ENCODE measurements around the gene PDE4C. TPM values are rescaled to one million over a fixed set of nuclear protein-coding genes. Genes with fewer than 3 reads are reported as not detected.

Gene PDE4C
- total and polyA plus RNA-seq, 9 of the 15 experiments (the other 6 are each of a cell fraction or from before 2014, with no cell fraction given): 0.04 to 0.91 (median 0.20) TPM; not detected in 1

- TF ChIP-seq GTF3C2 (IDR thresholded peaks at IDR 0.05; ENCODE audit: borderline replicate concordance, extremely low read depth, insufficient read length): no peak
- TF ChIP-seq TAF7 (tag; IDR thresholded peaks at IDR 0.05): no peak
- no peak for TF ChIP-seq EP300 (IDR thresholded peaks at IDR 0.05; ENCODE audit: low read length)
- no peak for TF ChIP-seq ZNF717 (CRISPR knock-in tag; IDR thresholded peaks at IDR 0.05)
- TF ChIP-seq RBM34 (IDR thresholded peaks at IDR 0.05; ENCODE audit: borderline replicate concordance, insufficient read depth, low read length): 0 out of 2 replicates have a peak, but pooled peaks have one; percentile 42
- peak; percentile 39; the same call in 1 of the 2 replicates for TF ChIP-seq TFAP4 (CRISPR knock-in tag; IDR thresholded peaks at IDR 0.05; ENCODE audit: borderline replicate concordance)
- no peak for TF ChIP-seq MCM2 (IDR thresholded peaks at IDR 0.05; ENCODE audit: low read depth)
- TF ChIP-seq BDP1 (IDR thresholded peaks at IDR 0.05; ENCODE audit: insufficient read depth, insufficient read length): no peak
- TF ChIP-seq RB1 (IDR thresholded peaks at IDR 0.05; ENCODE audit: low read depth): peak; percentile 74; the same call in 1 of the 2 replicates
- no peak for TF ChIP-seq NR2C2 (CRISPR knock-in tag; IDR thresholded peaks at IDR 0.05)
- TF ChIP-seq NR2C2 (tag; IDR thresholded peaks at IDR 0.05): no peak
- no peak for TF ChIP-seq SMARCA4 (IDR thresholded peaks at IDR 0.05)
- TF ChIP-seq, protein P1, sequence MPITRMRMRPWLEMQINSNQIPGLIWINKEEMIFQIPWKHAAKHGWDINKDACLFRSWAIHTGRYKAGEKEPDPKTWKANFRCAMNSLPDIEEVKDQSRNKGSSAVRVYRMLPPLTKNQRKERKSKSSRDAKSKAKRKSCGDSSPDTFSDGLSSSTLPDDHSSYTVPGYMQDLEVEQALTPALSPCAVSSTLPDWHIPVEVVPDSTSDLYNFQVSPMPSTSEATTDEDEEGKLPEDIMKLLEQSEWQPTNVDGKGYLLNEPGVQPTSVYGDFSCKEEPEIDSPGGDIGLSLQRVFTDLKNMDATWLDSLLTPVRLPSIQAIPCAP (CRISPR knock-in tag; IDR thresholded peaks at IDR 0.05; ENCODE audit: borderline replicate concordance): no peak
- TF ChIP-seq XRCC3 (IDR thresholded peaks at IDR 0.05): no peak
- TF ChIP-seq ZNF431 (CRISPR knock-in tag; IDR thresholded peaks at IDR 0.05): no peak
- no peak for TF ChIP-seq CBX5 (IDR thresholded peaks at IDR 0.05; ENCODE audit: borderline replicate concordance, low read depth)
- no peak for TF ChIP-seq ZNF121 (CRISPR knock-in tag; conservative IDR thresholded peaks at IDR 0.05)
- no peak for TF ChIP-seq KDM1A (IDR thresholded peaks at IDR 0.05)
- no peak for TF ChIP-seq ZEB2 (IDR thresholded peaks at IDR 0.05)
- peak; percentile 60 for TF ChIP-seq MYC (IDR thresholded peaks at IDR 0.05; ENCODE audit: low read depth, low read length)
- no peak for TF ChIP-seq MYC (CRISPR knock-in tag; IDR thresholded peaks at IDR 0.05; ENCODE audit: borderline replicate concordance, low read depth)
- TF ChIP-seq XRCC4 (IDR thresholded peaks at IDR 0.05; ENCODE audit: extremely low read depth, insufficient read depth, insufficient read length): no peak
- no peak for TF ChIP-seq NFRKB (IDR thresholded peaks at IDR 0.05; ENCODE audit: low read depth)
- no peak for TF ChIP-seq THRA (IDR thresholded peaks at IDR 0.05)
- TF ChIP-seq ARID2 (IDR thresholded peaks at IDR 0.05): no peak
Measured at GRCh38 chr19:18192673-18193387, 33.4 kb downstream of the PDE4C start, which contains the start of gene MPV17L2 (continued).
